Measurements from ENCODE around the gene TMPO.
A peak's percentile ranks its signal among the peaks of the same experiment; 100 is the strongest.
"Not testable (repeated sequence)": the region's sequence is repeated elsewhere in the genome, so short reads cannot be mapped to it uniquely, and the experiment has no call there.

TMPO gene

DNA sequence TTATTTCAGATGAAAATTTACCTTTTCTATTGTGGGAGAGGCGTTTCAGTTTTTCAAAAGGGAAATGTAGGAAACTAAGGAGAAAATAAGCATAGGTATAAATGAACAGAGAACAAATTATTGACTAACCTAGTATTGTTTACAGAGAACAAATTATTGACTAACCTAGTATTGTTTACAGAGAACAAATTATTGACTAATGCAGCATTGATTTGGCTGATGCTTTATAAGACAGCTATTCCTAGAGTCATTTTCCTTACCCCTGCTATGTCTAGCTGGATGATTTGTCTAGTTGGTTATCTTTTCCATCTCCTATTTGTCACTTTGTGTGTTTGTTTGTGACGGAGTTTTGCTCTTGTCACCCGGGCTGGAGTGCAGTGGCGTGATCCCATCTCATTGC, 22.6 kb downstream of the TMPO start:
- DNase-seq (ENCODE audit: low read depth) = no peak
- no peak for TF ChIP-seq CTCF (conservative IDR thresholded peaks at IDR 0.05; ENCODE audit: low read length)

GRCh38 chr12:98543701-98544100, 28.3 kb downstream of the TMPO start:
- no peak overlapping the region for H3K4me3 ChIP-seq (ENCODE audit: low read length)
- DNase-seq (ENCODE audit: low read depth) = no peak
- TF ChIP-seq CTCF (conservative IDR thresholded peaks at IDR 0.05; ENCODE audit: low read length) = no peak

More for the DNA sequence above, 22.6 kb downstream of the TMPO start:
- H3K4me3 ChIP-seq (ENCODE audit: low read length) = no peak overlapping the region

DNA sequence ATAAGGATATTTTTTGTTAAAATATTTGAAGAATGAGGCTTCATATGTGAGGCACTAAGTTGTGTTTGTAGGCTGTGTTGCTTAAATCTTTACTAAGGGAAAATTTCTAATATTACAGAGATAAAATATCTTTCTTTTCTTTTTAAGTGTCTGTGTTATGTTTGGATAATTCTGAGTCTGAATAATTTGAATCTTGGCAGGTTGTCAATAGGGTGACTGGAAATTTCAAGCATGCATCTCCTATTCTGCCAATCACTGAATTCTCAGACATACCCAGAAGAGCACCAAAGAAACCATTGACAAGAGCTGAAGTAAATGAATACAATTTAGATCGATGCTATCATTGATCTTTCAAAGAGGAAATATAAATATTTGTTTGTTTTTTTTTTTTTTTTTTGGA, 29.4 kb downstream of the TMPO start:
- no peak for TF ChIP-seq CTCF (conservative IDR thresholded peaks at IDR 0.05; ENCODE audit: low read length)
- H3K4me3 ChIP-seq (ENCODE audit: low read length) = no peak overlapping the region
- DNase-seq (ENCODE audit: low read depth) = peak; percentile 16

- no peak for DNase-seq (ENCODE audit: low read depth)
- no peak for TF ChIP-seq CTCF (conservative IDR thresholded peaks at IDR 0.05; ENCODE audit: low read length)
- no peak overlapping the region for H3K4me3 ChIP-seq (ENCODE audit: low read length)
These were observed 34.2 kb downstream of the TMPO start for GRCh38 chr12:98549371-98550110.

DNA sequence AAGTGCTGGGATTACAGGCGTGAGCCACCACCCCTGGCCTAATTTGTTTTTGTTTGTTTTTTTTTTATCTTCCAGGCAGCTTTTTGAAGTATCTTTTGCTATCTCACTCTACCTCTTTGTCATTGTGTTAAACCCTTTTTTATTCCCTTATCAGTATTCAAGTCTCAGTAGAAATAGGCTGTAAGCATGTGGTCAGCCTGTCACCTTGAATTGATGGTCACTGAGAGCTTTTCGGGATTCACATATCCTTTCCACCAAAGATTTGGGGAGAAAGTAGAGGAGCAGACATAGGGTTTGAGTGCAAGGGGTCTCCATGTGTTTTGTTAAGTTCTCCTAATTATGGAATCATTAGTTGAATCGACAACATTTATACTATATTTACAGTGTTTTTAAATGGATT, 36.4 kb downstream of the TMPO start:
- DNase-seq (ENCODE audit: low read depth) = no peak
- H3K4me3 ChIP-seq (ENCODE audit: low read length) = no peak overlapping the region
- no peak for TF ChIP-seq CTCF (conservative IDR thresholded peaks at IDR 0.05; ENCODE audit: low read length)

DNA sequence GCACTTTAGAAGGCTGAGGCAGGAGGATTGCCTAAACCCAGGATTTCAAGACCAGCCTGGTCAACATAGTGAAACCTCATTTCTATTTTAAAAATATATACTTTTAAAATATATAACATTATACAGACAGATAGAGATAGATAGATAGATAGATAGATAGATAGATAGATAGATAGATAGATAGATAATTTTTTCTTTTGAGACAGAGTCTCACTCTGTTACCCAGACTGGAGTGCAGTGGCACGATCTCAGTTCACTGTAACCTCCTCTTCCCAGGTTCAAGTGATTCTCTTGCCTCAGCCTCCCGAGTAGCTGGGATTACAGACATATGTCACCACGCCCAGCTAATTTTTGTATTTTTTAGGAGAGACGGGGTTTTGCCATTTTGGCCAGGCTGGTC, 42.7 kb downstream of the TMPO start:
- H3K4me3 ChIP-seq (ENCODE audit: low read length); DNase-seq (ENCODE audit: low read depth): not testable (repeated sequence)

GRCh38 chr12:98559666-98560065, 44.3 kb downstream of the TMPO start:
- TF ChIP-seq CTCF (conservative IDR thresholded peaks at IDR 0.05; ENCODE audit: low read length) = no peak
- no peak overlapping the region for H3K4me3 ChIP-seq (ENCODE audit: low read length)
- DNase-seq (ENCODE audit: low read depth) = no peak

Measured in AG10803 (cell line).